HepG2 (cell line): Measurements from ENCODE around the gene TF.

Experiments used
- KLF13 ChIP-seq: sonication (generic); formaldehyde crosslinking; IDR thresholded peaks from 2 replicates; pipeline ENCODE4 v1.4.0; 2020; ENCODE audit warnings: mild to moderate bottlenecking, missing genetic modification reagents
- ZMYM3 ChIP-seq: sonication (generic); formaldehyde crosslinking; IDR thresholded peaks from 2 replicates; pipeline ENCODE4 v1.5.1; 2020; ENCODE audit warnings: mild to moderate bottlenecking, missing genetic modification reagents
- ZNF501 ChIP-seq: sonication (generic); formaldehyde crosslinking; IDR thresholded peaks from 2 replicates; pipeline ENCODE4 v1.5.1; 2020; ENCODE audit warnings: mild to moderate bottlenecking, moderate library complexity, missing genetic modification reagents

DNA sequence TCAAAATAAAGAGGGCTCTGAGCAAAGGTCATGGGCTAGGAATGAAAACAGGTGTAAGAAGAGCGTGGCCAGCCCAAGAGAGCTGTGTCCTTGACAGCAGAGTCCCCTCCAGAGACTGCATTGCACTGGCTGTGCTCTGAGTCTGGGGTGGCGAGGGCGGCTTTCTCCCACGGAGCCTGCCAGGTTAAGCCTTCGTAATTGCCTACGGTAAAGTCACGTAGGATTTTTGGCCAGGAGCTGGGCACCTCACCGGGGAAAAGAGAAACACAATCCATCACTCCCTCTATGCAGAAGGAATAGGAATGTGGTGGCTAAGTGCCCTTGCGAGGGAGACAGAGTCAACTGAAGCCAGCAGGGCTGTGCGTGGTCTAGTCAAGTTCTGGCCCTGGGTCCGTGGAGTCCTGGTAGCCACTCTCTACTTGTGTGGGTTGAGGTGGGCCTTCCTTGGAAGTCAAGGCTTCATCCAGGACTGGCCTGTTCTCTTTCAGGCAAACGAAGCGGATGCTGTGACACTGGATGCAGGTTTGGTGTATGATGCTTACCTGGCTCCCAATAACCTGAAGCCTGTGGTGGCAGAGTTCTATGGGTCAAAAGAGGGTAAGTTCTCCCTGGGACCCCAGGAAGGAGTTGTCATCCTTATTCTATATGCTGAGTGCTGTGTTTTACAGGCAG is 7.0 kb downstream of the TF start:
- TF ChIP-seq ZMYM3 (CRISPR knock-in tag): no peak
- no peak for TF ChIP-seq KLF13 (CRISPR knock-in tag)
- no peak for TF ChIP-seq ZNF501
